ENCODE measurements around the gene PEX7. TPM values are rescaled to one million over a fixed set of nuclear protein-coding genes. Genes with fewer than 3 reads are reported as not detected.

Gene PEX7
- total RNA-seq, 4 donors from 2014 or later = 5.0 to 10.7 (median 8.8) TPM

- Histone ChIP-seq H3K36me3 (peaks cover 0 to 52% (median 4%) of the 10 kb centered on the region in 3 donors), H3K9me3 (no peaks in the 10 kb centered on the region), H3K27me3 (peaks cover 0 to 18% of the 10 kb centered on the region in 2 donors), H3K4me1 (peaks cover 0 to under 1% (median 0%) of the 10 kb centered on the region in 4 donors), H3K4me3 (no peak overlapping the region), H3K27ac (no peak overlapping the region)
- DNase-seq (ENCODE audit: low spot score in 2 of 2) = no peak
- TF ChIP-seq CTCF (IDR thresholded peaks at IDR 0.05) = no peak
- WGBS, 2 donors = 100% methylated on average over 1 of the region's 1 CpG
Observed at GRCh38 chr6:136914947-136915346, 92.6 kb downstream of the PEX7 start.

GRCh38 chr6:136918706-136919105 is 96.3 kb downstream of the PEX7 start:
- 85 to 92% methylated on average over 3 of the region's 3 CpGs for WGBS, 2 donors
- Histone ChIP-seq H3K36me3 (peaks cover 0 to 30% (median 4%) of the 10 kb centered on the region in 3 donors), H3K27me3 (peaks cover 2 to 56% of the 10 kb centered on the region in 2 donors), H3K9me3 (no peaks in the 10 kb centered on the region), H3K4me3 (no peak overlapping the region), H3K27ac (no peak overlapping the region), H3K4me1 (peaks cover 0 to 38% (median 30%) of the 10 kb centered on the region in 4 donors)
- no peak for TF ChIP-seq EP300 (IDR thresholded peaks at IDR 0.05)
- no peak for TF ChIP-seq POLR2A (IDR thresholded peaks at IDR 0.05)
- TF ChIP-seq CTCF (IDR thresholded peaks at IDR 0.05) = no peak
- DNase-seq (ENCODE audit: low spot score in 2 of 2) = no peak

GRCh38 chr6:136920216-136920615 is 97.8 kb downstream of the PEX7 start:
- TF ChIP-seq EP300 (IDR thresholded peaks at IDR 0.05) = no peak
- H3K27ac ChIP-seq = no peak overlapping the region
- peaks cover 0 to 19% (median 0%) of the 10 kb centered on the region in 3 donors for H3K36me3 ChIP-seq
- H3K27me3 ChIP-seq = peaks cover 2 to 68% of the 10 kb centered on the region in 2 donors
- H3K4me1 ChIP-seq = peaks cover 0 to 38% (median 31%) of the 10 kb centered on the region in 4 donors
- H3K4me3 ChIP-seq = peak overlapping the region in 2 of 4 donors; percentile 51 to 52
- WGBS, 2 donors = 27 to 29% methylated on average over 6 of the region's 6 CpGs
- DNase-seq (ENCODE audit: low spot score in 2 of 2) = no peak
- no peaks in the 10 kb centered on the region for H3K9me3 ChIP-seq

- Histone ChIP-seq H3K27ac (no peak overlapping the region), H3K36me3 (peaks cover 0 to 13% (median 0%) of the 10 kb centered on the region in 3 donors), H3K4me1 (peaks cover 0 to 38% (median 31%) of the 10 kb centered on the region in 4 donors), H3K9me3 (no peaks in the 10 kb centered on the region), H3K4me3 (peak overlapping the region; percentile 20 to 52 (median 45)), H3K27me3 (peaks cover 2 to 70% of the 10 kb centered on the region in 2 donors)
- no peak for DNase-seq (ENCODE audit: low spot score in 2 of 2)
- TF ChIP-seq CTCF (IDR thresholded peaks at IDR 0.05) (no peak), EP300 (IDR thresholded peaks at IDR 0.05) (no peak), POLR2A (IDR thresholded peaks at IDR 0.05) (no peak)
- WGBS, 2 donors = 3 to 4% methylated on average over 36 to 37 of the region's 37 CpGs
Observed at GRCh38 chr6:136920671-136921380, 98.4 kb downstream of the PEX7 start.

- 0 to 1% methylated on average over 36 to 40 of the region's 59 CpGs for WGBS, 2 donors
- H3K27me3 ChIP-seq = peaks cover 2 to 71% of the 10 kb centered on the region in 2 donors
- TF ChIP-seq EP300 (IDR thresholded peaks at IDR 0.05) = no peak
- no peak for TF ChIP-seq POLR2A (IDR thresholded peaks at IDR 0.05)
- no peak for TF ChIP-seq CTCF (IDR thresholded peaks at IDR 0.05)
Observed at GRCh38 chr6:136921381-136921935, 99.1 kb downstream of the PEX7 start.

More at GRCh38 chr6:136921381-136921935, 99.1 kb downstream of the PEX7 start:
- Histone ChIP-seq H3K4me1 (peaks cover 0 to 38% (median 31%) of the 10 kb centered on the region in 4 donors), H3K4me3 (peak overlapping the region; percentile 20 to 52 (median 45)), H3K9me3 (no peaks in the 10 kb centered on the region), H3K27ac (no peak overlapping the region), H3K36me3 (peaks cover 0 to 7% (median 0%) of the 10 kb centered on the region in 3 donors)
- no peak for DNase-seq (ENCODE audit: low spot score in 2 of 2)

All from tibial nerve (tissue), 4 donors.